ENCODE results near the gene MAP3K5. TPM values are rescaled to one million over a fixed set of nuclear protein-coding genes. Genes with fewer than 3 reads are reported as not detected.

The MAP3K5 gene
- polyA plus RNA-seq, 3 donors = 6.0 to 8.4 (median 6.6) TPM

DNA sequence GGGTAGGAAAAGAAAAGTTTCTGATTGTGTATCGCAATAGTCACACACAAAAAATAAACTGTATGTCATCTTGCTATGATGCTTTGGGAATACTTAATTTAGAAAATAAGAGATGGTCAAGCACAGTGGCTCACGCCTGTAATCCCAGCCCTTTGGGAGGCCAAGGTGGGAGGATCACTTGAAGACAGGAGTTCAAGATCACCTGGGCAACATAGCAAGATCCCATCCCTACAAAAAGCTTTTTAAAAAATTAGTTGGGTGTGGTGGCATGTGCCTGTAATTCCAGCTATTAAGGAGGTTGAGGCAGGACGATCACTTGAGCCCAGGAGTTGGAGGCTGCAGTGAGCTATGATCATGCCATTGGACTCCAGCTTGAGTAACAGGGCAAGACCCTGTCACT is 269.6 kb downstream of the MAP3K5 start:
- no peak for DNase-seq

GRCh38 chr6:136521911-136522310 is 270.4 kb downstream of the MAP3K5 start:
- DNase-seq = no peak

- DNase-seq = no peak
Observed at GRCh38 chr6:136521427-136521826, 270.9 kb downstream of the MAP3K5 start.

DNA sequence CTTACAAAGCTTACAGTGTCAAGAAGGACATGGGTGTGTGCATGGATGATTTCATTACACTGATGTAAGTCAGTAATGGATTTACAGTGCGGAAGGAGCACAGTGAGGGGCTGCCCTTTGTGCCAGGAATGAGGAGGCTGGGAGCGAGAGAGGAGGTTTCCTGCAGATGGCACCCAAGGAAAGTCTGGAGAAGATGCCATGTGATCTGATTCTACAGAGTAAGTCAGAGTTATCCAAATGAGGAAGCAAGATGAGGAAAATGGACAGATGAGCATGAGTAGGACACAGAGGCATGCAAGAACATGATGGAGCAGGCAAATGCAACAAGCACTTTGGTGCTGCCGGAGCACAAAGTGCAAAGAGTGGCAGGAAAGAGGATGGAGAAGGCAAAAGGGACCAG is 271.8 kb downstream of the MAP3K5 start:
- DNase-seq = no peak

- no peak for DNase-seq
Observed at GRCh38 chr6:136517582-136517981, 274.7 kb downstream of the MAP3K5 start.

GRCh38 chr6:136517002-136517401 is 275.3 kb downstream of the MAP3K5 start:
- no peak for DNase-seq

DNA sequence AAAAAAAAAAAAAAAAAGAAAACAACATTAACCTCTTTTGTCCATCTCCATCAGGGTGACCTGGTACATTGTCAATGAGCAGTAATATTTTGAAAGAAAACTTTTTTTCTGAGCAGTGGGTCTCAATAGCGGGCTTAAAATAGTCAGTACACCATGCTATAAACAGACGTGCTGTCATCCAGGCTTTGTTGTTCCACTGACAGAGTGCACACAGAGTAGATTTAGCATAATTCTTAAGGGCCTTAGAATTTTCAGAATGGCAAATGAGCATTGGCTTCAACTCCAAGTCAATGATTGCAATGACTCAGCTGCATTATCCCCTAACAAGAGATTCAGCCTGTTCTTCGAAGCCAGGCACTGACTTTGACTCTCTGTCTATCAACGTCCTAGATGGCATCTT is 277.7 kb downstream of the MAP3K5 start:
- no peak for DNase-seq

GRCh38 chr6:136511926-136512325 is 280.4 kb downstream of the MAP3K5 start:
- DNase-seq = no peak

- no peak for DNase-seq
Observed at GRCh38 chr6:136511397-136511796, 280.9 kb downstream of the MAP3K5 start.

DNA sequence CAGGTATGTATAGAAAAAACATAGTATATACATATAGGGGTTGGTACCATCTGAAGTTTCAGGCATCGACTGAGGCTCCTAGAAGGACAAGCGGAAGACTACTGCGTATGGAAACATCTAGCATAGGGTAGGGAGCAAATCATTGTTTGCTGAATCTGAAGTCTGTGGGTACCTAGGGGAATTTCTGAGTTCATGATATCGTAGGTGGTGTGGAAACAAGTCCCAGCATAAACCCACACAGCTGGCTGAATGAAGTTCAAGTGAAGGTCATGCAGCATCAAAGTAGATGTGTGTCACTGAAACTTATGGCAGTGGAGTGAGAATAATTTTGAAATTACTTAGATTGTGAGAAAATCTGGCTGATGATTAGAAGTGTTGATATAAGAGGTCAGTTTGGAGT is 281.5 kb downstream of the MAP3K5 start:
- no peak for DNase-seq

GRCh38 chr6:136510299-136510698 is 282.0 kb downstream of the MAP3K5 start:
- DNase-seq = no peak

GRCh38 chr6:136508725-136509392 is 283.4 kb downstream of the MAP3K5 start:
- no peak for DNase-seq

Other genes with a start within 250 kb of the MAP3K5 start
- gene MAP7, start 242.1 kb downstream of the MAP3K5 start, polyA plus RNA-seq (ENCODE audit: insufficient read length in 3 of 3) = 10 to 100 TPM; 33.9 to 41.5 (median 39.1) TPM
- 10 to 100 TPM; 10.6 to 14.2 (median 11.2) TPM for gene PEX7, start 30.1 kb upstream of the MAP3K5 start, polyA plus RNA-seq (ENCODE audit: insufficient read length in 3 of 3)
- under 1 TPM in 2 of 3 donors, not detected in 1; 0.14 to 0.19 TPM for gene SLC35D3, start 129.8 kb upstream of the MAP3K5 start, polyA plus RNA-seq (ENCODE audit: insufficient read length in 3 of 3)